Hippocampal formation (tissue), 2 donors: ENCODE data around the gene FAM131C.
"Not testable (repeated sequence)": the region's sequence is repeated elsewhere in the genome, so short reads cannot be mapped to it uniquely, and the experiment has no call there.

Experiments used
- DNase-seq, 2 donors: peaks; one replicate each; lab custom pipeline; 2025; lab: John Stamatoyannopoulos, UW

Gene FAM131C

GRCh38 chr1:16073490-16074119 is at the start of gene FAM131C:
Gene FAM131C (minus strand): TSS chr1:16073651. CDS start chr1:16073442, 209 bp downstream.
- DNase-seq = no peak

GRCh38 chr1:16122916-16123315 is 49.5 kb upstream of the FAM131C start:
- no peak for DNase-seq

- DNase-seq = no peak
Measured at GRCh38 chr1:16122350-16122881, 49.0 kb upstream of the FAM131C start.

- no peak for DNase-seq
Measured at GRCh38 chr1:16120940-16121410, 47.5 kb upstream of the FAM131C start.

GRCh38 chr1:16120407-16120806 is 47.0 kb upstream of the FAM131C start:
- no peak for DNase-seq

GRCh38 chr1:16119926-16120325 is 46.5 kb upstream of the FAM131C start:
- no peak for DNase-seq

GRCh38 chr1:16119504-16119903 is 46.1 kb upstream of the FAM131C start:
- DNase-seq = no peak

GRCh38 chr1:16118706-16119105 is 45.3 kb upstream of the FAM131C start:
- no peak for DNase-seq

- no peak for DNase-seq
Measured at GRCh38 chr1:16117936-16118335, 44.5 kb upstream of the FAM131C start.

GRCh38 chr1:16117369-16117768 is 43.9 kb upstream of the FAM131C start:
- no peak for DNase-seq

GRCh38 chr1:16116625-16117024 is 43.2 kb upstream of the FAM131C start:
- DNase-seq = no peak

- no peak for DNase-seq
Measured at GRCh38 chr1:16116002-16116401, 42.6 kb upstream of the FAM131C start.

- DNase-seq = no peak
Measured at GRCh38 chr1:16115468-16115983, 42.1 kb upstream of the FAM131C start.

- DNase-seq = no peak
Measured at GRCh38 chr1:16114527-16115467, 41.3 kb upstream of the FAM131C start.

- no peak for DNase-seq
Measured at GRCh38 chr1:16112596-16113555, 39.4 kb upstream of the FAM131C start.

- no peak for DNase-seq
Measured at GRCh38 chr1:16111771-16112595, 38.5 kb upstream of the FAM131C start.

- DNase-seq = no peak
Measured at GRCh38 chr1:16110884-16111283, 37.4 kb upstream of the FAM131C start.

GRCh38 chr1:16110456-16110855 is 37.0 kb upstream of the FAM131C start:
- DNase-seq = no peak

GRCh38 chr1:16109571-16109970 is 36.1 kb upstream of the FAM131C start:
- no peak for DNase-seq

- not testable (repeated sequence) for DNase-seq
Measured at GRCh38 chr1:16107039-16107438, 33.6 kb upstream of the FAM131C start.
